ENCODE data around the gene STRBP.

The STRBP gene

GRCh38 chr9:123290764-123291163 lies 22.4 kb upstream of the STRBP start:
- TF ChIP-seq CTCF (IDR thresholded peaks at IDR 0.05), result no peak
- H3K4me3 Mint-ChIP-seq, result no peak overlapping the region
- H3K27me3 Mint-ChIP-seq (ENCODE audit: low read depth, poor library complexity), result peaks cover 6% of the 10 kb centered on the region
- no peaks in the 10 kb centered on the region for H3K9me3 Mint-ChIP-seq
- no peaks in the 10 kb centered on the region for H3K4me1 Mint-ChIP-seq
- H3K27ac Mint-ChIP-seq, result no peak overlapping the region
- H3K36me3 Mint-ChIP-seq (ENCODE audit: low read depth), result no peaks in the 10 kb centered on the region
- DNase-seq, result no peak

- H3K9me3 Mint-ChIP-seq, result no peaks in the 10 kb centered on the region
- no peak for TF ChIP-seq CTCF (IDR thresholded peaks at IDR 0.05)
- H3K4me1 Mint-ChIP-seq, result no peaks in the 10 kb centered on the region
- H3K27me3 Mint-ChIP-seq (ENCODE audit: low read depth, poor library complexity), result peaks cover 5% of the 10 kb centered on the region
- H3K4me3 Mint-ChIP-seq, result no peak overlapping the region
- DNase-seq, result no peak
- no peak overlapping the region for H3K27ac Mint-ChIP-seq
- H3K36me3 Mint-ChIP-seq (ENCODE audit: low read depth), result no peaks in the 10 kb centered on the region
Measured at GRCh38 chr9:123287639-123288038, 19.3 kb upstream of the STRBP start.

- Mint-ChIP-seq H3K27ac (no peak overlapping the region), H3K9me3 (no peaks in the 10 kb centered on the region), H3K4me1 (no peaks in the 10 kb centered on the region), H3K36me3 (ENCODE audit: low read depth) (no peaks in the 10 kb centered on the region), H3K4me3 (no peak overlapping the region), H3K27me3 (ENCODE audit: low read depth, poor library complexity) (peaks cover 5% of the 10 kb centered on the region)
- TF ChIP-seq CTCF (IDR thresholded peaks at IDR 0.05), result no peak
- no peak for DNase-seq
Measured at GRCh38 chr9:123286324-123286723, 17.9 kb upstream of the STRBP start.

- Mint-ChIP-seq H3K4me1 (no peaks in the 10 kb centered on the region), H3K36me3 (ENCODE audit: low read depth) (no peaks in the 10 kb centered on the region), H3K9me3 (peaks cover 3% of the 10 kb centered on the region), H3K27me3 (ENCODE audit: low read depth, poor library complexity) (peaks cover 5% of the 10 kb centered on the region), H3K4me3 (no peak overlapping the region), H3K27ac (no peak overlapping the region)
- TF ChIP-seq CTCF (IDR thresholded peaks at IDR 0.05), result no peak
- no peak for DNase-seq
Measured at GRCh38 chr9:123284656-123285055, 16.3 kb upstream of the STRBP start.

GRCh38 chr9:123283455-123283854 lies 15.1 kb upstream of the STRBP start:
- peaks cover 14% of the 10 kb centered on the region for H3K9me3 Mint-ChIP-seq
- H3K4me3 Mint-ChIP-seq, result no peak overlapping the region
- H3K27me3 Mint-ChIP-seq (ENCODE audit: low read depth, poor library complexity), result peaks cover 5% of the 10 kb centered on the region
- no peak overlapping the region for H3K27ac Mint-ChIP-seq
- DNase-seq, result no peak
- TF ChIP-seq CTCF (IDR thresholded peaks at IDR 0.05), result no peak
- H3K4me1 Mint-ChIP-seq, result no peaks in the 10 kb centered on the region
- peaks cover 5% of the 10 kb centered on the region for H3K36me3 Mint-ChIP-seq (ENCODE audit: low read depth)

- H3K4me3 Mint-ChIP-seq, result no peak overlapping the region
- no peak for DNase-seq
- H3K36me3 Mint-ChIP-seq (ENCODE audit: low read depth), result peaks cover 5% of the 10 kb centered on the region
- peaks cover 18% of the 10 kb centered on the region for H3K9me3 Mint-ChIP-seq
- no peak for TF ChIP-seq CTCF (IDR thresholded peaks at IDR 0.05)
- no peak overlapping the region for H3K27ac Mint-ChIP-seq
- H3K4me1 Mint-ChIP-seq, result no peaks in the 10 kb centered on the region
- peaks cover 5% of the 10 kb centered on the region for H3K27me3 Mint-ChIP-seq (ENCODE audit: low read depth, poor library complexity)
Measured at GRCh38 chr9:123283048-123283408, 14.6 kb upstream of the STRBP start.
